ENCODE data around the gene HMGN4. TPM values are rescaled to one million over a fixed set of nuclear protein-coding genes. Genes with fewer than 3 reads are reported as not detected.
A peak's percentile ranks its signal among the peaks of the same experiment; 100 is the strongest.

The HMGN4 gene
- total and polyA plus RNA-seq, 9 of the 15 experiments (the other 6 are each of a cell fraction or from before 2014, with no cell fraction given), result 35.4 to 134 (median 94.1) TPM

GRCh38 chr6:26571592-26572296, 33.6 kb downstream of the HMGN4 start (continued):
- no peak; the same call in 1 of the 2 replicates for TF ChIP-seq RHOXF2B (CRISPR knock-in tag; conservative IDR thresholded peaks at IDR 0.05)
- TF ChIP-seq MLLT1 (IDR thresholded peaks at IDR 0.05), result peak; percentile 68 to 94
- TF ChIP-seq ZNF740 (CRISPR knock-in tag; IDR thresholded peaks at IDR 0.05), result peak; percentile 58; the same call in 1 of the 2 replicates
- no peak for TF ChIP-seq ZNF740 (tag; IDR thresholded peaks at IDR 0.05)
- TF ChIP-seq FOS (IDR thresholded peaks at IDR 0.05; ENCODE audit: extremely low read depth, insufficient read length), result peak; percentile 53
- no peak for TF ChIP-seq MEF2D (tag; conservative IDR thresholded peaks at IDR 0.05; ENCODE audit: low read depth)
- peak; percentile 74; the same call in 1 of the 2 replicates for TF ChIP-seq ZNF384 (IDR thresholded peaks at IDR 0.05; ENCODE audit: low read depth, low read length)
- TF ChIP-seq HMG20A (CRISPR knock-in tag; conservative IDR thresholded peaks at IDR 0.05), result no peak
- no peak for TF ChIP-seq ZNF282 (CRISPR knock-in tag; IDR thresholded peaks at IDR 0.05)
- TF ChIP-seq SREBF1 (IDR thresholded peaks at IDR 0.05; ENCODE audit: borderline replicate concordance, low read depth, low read length), result peak; percentile 84; the same call in 1 of the 2 replicates
- no peak for TF ChIP-seq MCM3 (IDR thresholded peaks at IDR 0.05)
- TF ChIP-seq NONO (IDR thresholded peaks at IDR 0.05; ENCODE audit: low read depth in 2 of 2, low read length in 1 of 2), result 0 out of 4 replicates have a peak, but pooled peaks of 1 of the 2 experiments have one; percentile 55
- TF ChIP-seq YY1 (IDR thresholded peaks at IDR 0.05; ENCODE audit: borderline replicate concordance in 1 of 3, control insufficient read depth in 1 of 3, extremely low read depth in 1 of 3, insufficient read depth in 3 of 3, insufficient read length in 1 of 3, insufficient replicate concordance in 2 of 3, low read depth in 1 of 3, low read length in 2 of 3), result peak in 2 of 3 experiments; percentile 62 to 83
- TF ChIP-seq GABPA (tag; conservative IDR thresholded peaks at IDR 0.05; ENCODE audit: low read depth), result peak; percentile 82
- TF ChIP-seq SMARCA5 (IDR thresholded peaks at IDR 0.05), result peak; percentile 2; the same call in 1 of the 2 replicates
- peak; percentile 88 for TF ChIP-seq RB1 (IDR thresholded peaks at IDR 0.05; ENCODE audit: low read depth)
- TF ChIP-seq NCOA6 (IDR thresholded peaks at IDR 0.05), result no peak
- no peak for TF ChIP-seq CEBPB (tag; IDR thresholded peaks at IDR 0.05)
- peak; percentile 50; the same call in 1 of the 2 replicates for TF ChIP-seq CREB1 (IDR thresholded peaks at IDR 0.05)
- TF ChIP-seq CREB1 (CRISPR knock-in tag; IDR thresholded peaks at IDR 0.05), result peak; percentile 61
- no peak for TF ChIP-seq ZKSCAN8 (CRISPR knock-in tag; IDR thresholded peaks at IDR 0.05)
- TF ChIP-seq WHSC1 (IDR thresholded peaks at IDR 0.05; ENCODE audit: low read length), result no peak
- TF ChIP-seq POU5F1 (IDR thresholded peaks at IDR 0.05; ENCODE audit: borderline replicate concordance, low read depth, low read length, partially characterized antibody), result no peak
- TF ChIP-seq ZNF12 (CRISPR knock-in tag; IDR thresholded peaks at IDR 0.05), result 0 out of 2 replicates have a peak, but pooled peaks have one; percentile 30
- no peak for TF ChIP-seq ZNF140 (CRISPR knock-in tag; IDR thresholded peaks at IDR 0.05)
- no peak for TF ChIP-seq SMAD2 (IDR thresholded peaks at IDR 0.05; ENCODE audit: low read depth, low read length)
- TF ChIP-seq FOXJ3 (CRISPR knock-in tag; IDR thresholded peaks at IDR 0.05), result no peak
- TF ChIP-seq RFX1 (IDR thresholded peaks at IDR 0.05), result no peak
- TF ChIP-seq ZNF586 (CRISPR knock-in tag; conservative IDR thresholded peaks at IDR 0.05), result no peak
- TF ChIP-seq HDAC2 (IDR thresholded peaks at IDR 0.05), result peak; percentile 86

Measured in K562 (cell line).